CD4-positive, alpha-beta memory T cell (primary cell): ENCODE data around the gene HSPB2. TPM values are rescaled to one million over a fixed set of nuclear protein-coding genes. Genes with fewer than 3 reads are reported as not detected.

Experiments used
- CTCF ChIA-PET: fragments of 350-600 bp; sonication (Branson Sonifier 250); formaldehyde crosslinking; loops from one replicate; lab custom pipeline; 2021; ENCODE audit warnings: inconsistent platforms; ENCODE audit not compliant: partially characterized antibody; lab: Charles Lee
- POLR2A ChIA-PET: fragments of 350-600 bp; sonication (Branson Sonifier 250); formaldehyde crosslinking; loops from one replicate; lab custom pipeline; 2021; ENCODE audit not compliant: partially characterized antibody; lab: Charles Lee
- DNase-seq, 5 donors: peaks; one replicate each; pipeline versions ENCODE4 v3.0.0 to v3.0.0-alpha.2; 2020 to 2022; ENCODE audit warnings: mixed read lengths in 1 of 5
- H3K27ac ChIP-seq: one replicate; pipeline ENCODE4 v1.7.0; 2013; ENCODE audit warnings: low read depth, low read length
- H3K27me3 ChIP-seq: 2 replicates; pipeline ENCODE4 v1.7.0; 2013; ENCODE audit warnings: mild to moderate bottlenecking, low read length, moderate library complexity; ENCODE audit not compliant: insufficient read depth
- H3K36me3 ChIP-seq: 2 replicates; pipeline ENCODE4 v1.7.0; 2013; ENCODE audit warnings: mild to moderate bottlenecking, low read length, moderate library complexity; ENCODE audit not compliant: insufficient read depth
- H3K4me1 ChIP-seq: 2 replicates; pipeline ENCODE4 v1.7.0; 2013; ENCODE audit warnings: mild to moderate bottlenecking, low read length, moderate library complexity; ENCODE audit not compliant: insufficient read depth
- H3K4me3 ChIP-seq, 2 donors: one replicate each; pipeline ENCODE4 v1.7.0; 2013; ENCODE audit warnings: low read length in 2 of 2, mild to moderate bottlenecking in 1 of 2
- H3K9me3 ChIP-seq, 2 donors: one replicate each; pipeline ENCODE4 v1.7.0; 2013; ENCODE audit warnings: low read length in 2 of 2, control low read depth in 1 of 2; ENCODE audit not compliant: control insufficient read depth in 1 of 2
- H3K27ac Mint-ChIP-seq, 7 donors: one replicate each; pipeline ENCODE4 v1.8.0; 2020 to 2021; ENCODE audit warnings: mixed read lengths in 7 of 7, mild to moderate bottlenecking in 6 of 7, inconsistent platforms in 3 of 7, moderate library complexity in 3 of 7
- H3K27me3 Mint-ChIP-seq, 2 donors: one replicate each; pipeline ENCODE4 v1.8.0; 2020 to 2021; ENCODE audit warnings: mixed read lengths in 2 of 2
- H3K36me3 Mint-ChIP-seq, 2 donors: one replicate each; pipeline ENCODE4 v1.8.0; 2020 to 2021; ENCODE audit warnings: mixed read lengths in 2 of 2, inconsistent platforms in 1 of 2, mild to moderate bottlenecking in 1 of 2
- H3K4me1 Mint-ChIP-seq, 4 donors: one replicate each; pipeline ENCODE4 v1.8.0; 2020 to 2021; ENCODE audit warnings: mixed read lengths in 4 of 4, mild to moderate bottlenecking in 1 of 4
- H3K4me3 Mint-ChIP-seq, 8 donors: one replicate each; pipeline ENCODE4 v1.8.0; 2020 to 2021; ENCODE audit warnings: mixed read lengths in 8 of 8, mild to moderate bottlenecking in 7 of 8, moderate library complexity in 6 of 8, inconsistent platforms in 3 of 8
- H3K9me3 Mint-ChIP-seq, 8 donors: one replicate each; pipeline ENCODE4 v1.8.0; 2020 to 2021; ENCODE audit warnings: mixed read lengths in 8 of 8, mild to moderate bottlenecking in 5 of 8, inconsistent platforms in 3 of 8, moderate library complexity in 1 of 8
- intact Hi-C: fragments of 100-400 bp; cut with micrococcal nuclease; formaldehyde crosslinking; loops from one replicate; pipeline ENCODE4 v1.15.1; 2023
- polyA plus RNA-seq, 2 donors: library from polyadenylated mRNA; unstranded; fragments of 300-500 nt; fragmentation: Illumina TruSeq; gene quantifications; one replicate each; pipeline ENCODE4 v1.2.3, GENCODE V29; 2021
- total RNA-seq, 2 experiments: library from RNA; stranded (reverse); gene quantifications; one replicate each; pipeline ENCODE4 v1.2.3, GENCODE V29; 2021

Gene HSPB2
- total and polyA plus RNA-seq, 4 experiments from 2014 or later, result not detected

GRCh38 chr11:111905411-111905810 is 7.1 kb upstream of the HSPB2 start:
- no peak for DNase-seq
- H3K27me3 Mint-ChIP-seq, result peaks cover 5 to 12% of the 10 kb centered on the region in 2 donors
- CTCF ChIA-PET, result interaction anchor here (0.7 kb wide), 1 partner anchor 21 kb away, joined by 3 read pairs; no protein-coding TSS in a partner anchor

GRCh38 chr11:111906680-111907079 is 5.9 kb upstream of the HSPB2 start:
- Histone ChIP-seq H3K4me1 (no peaks in the 10 kb centered on the region), H3K27me3 (no peaks in the 10 kb centered on the region), H3K36me3 (no peaks in the 10 kb centered on the region), H3K27ac (no peak overlapping the region), H3K9me3 (no peaks in the 10 kb centered on the region), H3K4me3 (no peak overlapping the region)
- Mint-ChIP-seq H3K36me3 (peaks cover 0 to 9% of the 10 kb centered on the region in 2 donors), H3K4me3 (no peak overlapping the region), H3K4me1 (no peaks in the 10 kb centered on the region), H3K27me3 (peaks cover 15 to 20% of the 10 kb centered on the region in 2 donors), H3K9me3 (peaks cover 0 to 3% (median 0%) of the 10 kb centered on the region in 8 donors), H3K27ac (no peak overlapping the region)
- intact Hi-C loops, result no loop called here
- ChIA-PET POLR2A (interaction anchor here (0.9 kb wide), 1 partner anchor 19 kb away, joined by 5 read pairs; no protein-coding TSS in a partner anchor), CTCF (interaction anchor here (1.7 kb wide), 1 partner anchor 25 kb away, joined by 5 read pairs; no protein-coding TSS in a partner anchor)
- no peak for DNase-seq

More at GRCh38 chr11:111905411-111905810, 7.1 kb upstream of the HSPB2 start:
- Mint-ChIP-seq H3K4me3 (no peak overlapping the region), H3K27ac (no peak overlapping the region), H3K9me3 (peaks cover 0 to 3% (median 0%) of the 10 kb centered on the region in 8 donors), H3K36me3 (peaks cover 0 to 9% of the 10 kb centered on the region in 2 donors), H3K4me1 (no peaks in the 10 kb centered on the region)
- H3K36me3 ChIP-seq, result no peaks in the 10 kb centered on the region
- intact Hi-C loops, result no loop called here
- POLR2A ChIA-PET, result no interaction called here
- H3K4me1 ChIP-seq, result no peaks in the 10 kb centered on the region
- no peak overlapping the region for H3K27ac ChIP-seq
- no peak overlapping the region for H3K4me3 ChIP-seq
- no peaks in the 10 kb centered on the region for H3K27me3 ChIP-seq
- H3K9me3 ChIP-seq, result no peaks in the 10 kb centered on the region

- H3K27me3 Mint-ChIP-seq, result peaks cover 19 to 24% of the 10 kb centered on the region in 2 donors
- Histone ChIP-seq H3K4me1 (no peaks in the 10 kb centered on the region), H3K9me3 (no peaks in the 10 kb centered on the region), H3K36me3 (no peaks in the 10 kb centered on the region), H3K27me3 (no peaks in the 10 kb centered on the region), H3K4me3 (no peak overlapping the region), H3K27ac (no peak overlapping the region)
- intact Hi-C loops, result no loop called here
- ChIA-PET CTCF (interaction anchor here (1.0 kb wide), 1 partner anchor 23 kb away, joined by 4 read pairs; no protein-coding TSS in a partner anchor), POLR2A (no interaction called here)
- DNase-seq, result no peak
- peaks cover 0 to 4% (median 0%) of the 10 kb centered on the region in 4 donors for H3K4me1 Mint-ChIP-seq
- H3K36me3 Mint-ChIP-seq, result peaks cover 0 to 6% of the 10 kb centered on the region in 2 donors
- no peak overlapping the region for H3K4me3 Mint-ChIP-seq
- no peak overlapping the region for H3K27ac Mint-ChIP-seq
- H3K9me3 Mint-ChIP-seq, result peaks cover 0 to 3% (median 0%) of the 10 kb centered on the region in 8 donors
Observed at GRCh38 chr11:111908639-111909305, 3.8 kb upstream of the HSPB2 start.

DNA sequence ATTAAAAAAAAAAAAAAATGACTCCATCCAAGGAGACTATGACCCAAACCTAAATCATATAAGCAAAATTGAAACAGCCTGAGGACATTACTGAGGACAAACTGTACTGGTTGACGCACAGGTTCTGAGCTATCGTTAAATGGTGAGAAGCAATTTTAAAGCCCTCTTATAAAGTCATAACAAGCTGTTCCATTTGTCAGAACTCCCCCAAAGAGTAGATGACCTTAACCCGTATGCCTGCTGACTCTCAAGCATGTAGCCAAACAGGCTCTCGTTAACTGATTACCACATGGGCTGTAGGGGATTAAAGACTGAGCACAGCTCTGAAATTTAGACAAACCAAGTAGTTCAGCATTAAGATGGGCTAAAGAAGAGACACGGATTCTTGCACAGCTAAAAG is 3.2 kb upstream of the HSPB2 start:
- H3K4me3 ChIP-seq, result no peak overlapping the region
- no peaks in the 10 kb centered on the region for H3K4me1 ChIP-seq
- POLR2A ChIA-PET, result no interaction called here
- CTCF ChIA-PET, result interaction anchor here (1.0 kb wide), 1 partner anchor 22 kb away, joined by 4 read pairs; no protein-coding TSS in a partner anchor
- no peaks in the 10 kb centered on the region for H3K27me3 ChIP-seq
- no peaks in the 10 kb centered on the region for H3K9me3 ChIP-seq
- Mint-ChIP-seq H3K27me3 (peaks cover 23 to 29% of the 10 kb centered on the region in 2 donors), H3K4me1 (peaks cover 0 to 4% (median 0%) of the 10 kb centered on the region in 4 donors), H3K9me3 (peaks cover 0 to 3% (median 0%) of the 10 kb centered on the region in 8 donors), H3K36me3 (peaks cover 0 to 6% of the 10 kb centered on the region in 2 donors), H3K27ac (no peak overlapping the region), H3K4me3 (no peak overlapping the region)
- DNase-seq, result no peak
- intact Hi-C loops, result no loop called here
- H3K27ac ChIP-seq, result no peak overlapping the region
- H3K36me3 ChIP-seq, result no peaks in the 10 kb centered on the region

- Mint-ChIP-seq H3K4me3 (peak overlapping the region in 1 of 8 donors; percentile 60), H3K9me3 (no peaks in the 10 kb centered on the region), H3K4me1 (peaks cover 0 to 4% (median 0%) of the 10 kb centered on the region in 4 donors), H3K27ac (peak overlapping the region in 1 of 7 donors; percentile 23), H3K27me3 (peaks cover 29 to 34% of the 10 kb centered on the region in 2 donors), H3K36me3 (no peaks in the 10 kb centered on the region)
- Histone ChIP-seq H3K9me3 (no peaks in the 10 kb centered on the region), H3K4me3 (no peak overlapping the region), H3K27me3 (peaks cover 5% of the 10 kb centered on the region), H3K27ac (no peak overlapping the region), H3K4me1 (no peaks in the 10 kb centered on the region), H3K36me3 (no peaks in the 10 kb centered on the region)
- ChIA-PET CTCF (interaction anchor here (1.8 kb wide), 1 partner anchor 69 kb away, joined by 4 read pairs; no protein-coding TSS in a partner anchor), POLR2A (no interaction called here)
- DNase-seq, result no peak
- intact Hi-C loops, result no loop called here
Observed at GRCh38 chr11:111910676-111911562, 1.6 kb upstream of the HSPB2 start.

GRCh38 chr11:111911563-111912401 is 752 bp upstream of the HSPB2 start, which contains the start of gene CRYAB:
Gene CRYAB, minus strand, starts transcription at chr11:111911770. Its CDS starts 46 bp downstream, at chr11:111911724.
- Mint-ChIP-seq H3K4me3 (peak within 1 kb of the TSS in 1 of 8 donors; percentile 60), H3K27me3 (peaks cover 35 to 41% of the 10 kb centered on the region in 2 donors), H3K9me3 (no peaks in the 10 kb centered on the region), H3K27ac (peak within 1 kb of the TSS in 2 of 7 donors; percentile 23 to 31), H3K36me3 (no peaks in the 10 kb centered on the region), H3K4me1 (peaks cover 0 to 4% (median 0%) of the 10 kb centered on the region in 4 donors)
- no peak within 1 kb of the TSS for H3K27ac ChIP-seq
- peaks cover 5% of the 10 kb centered on the region for H3K27me3 ChIP-seq
- no peak within 1 kb of the TSS for H3K4me3 ChIP-seq
- intact Hi-C loops, result no loop called here
- CTCF ChIA-PET, result interaction anchor here (1.8 kb wide), 1 partner anchor 70 kb away, joined by 4 read pairs; no protein-coding TSS in a partner anchor
- no peaks in the 10 kb centered on the region for H3K9me3 ChIP-seq
- no peaks in the 10 kb centered on the region for H3K36me3 ChIP-seq
- H3K4me1 ChIP-seq, result no peaks in the 10 kb centered on the region
- DNase-seq, result no peak
- POLR2A ChIA-PET, result no interaction called here
